Muscle of arm (tissue), 12 donors: ENCODE results near the gene APOC4. TPM values are rescaled to one million over a fixed set of nuclear protein-coding genes. Genes with fewer than 3 reads are reported as not detected.
"Not testable (repeated sequence)": the region's sequence is repeated elsewhere in the genome, so short reads cannot be mapped to it uniquely, and the experiment has no call there.

ENCODE experiments used
- DNase-seq: peaks from one replicate; pipeline ENCODE4 v3.0.0-alpha.2; 2013
- polyA plus RNA-seq, 12 donors: library from polyadenylated mRNA; unstranded; fragments of 120-200 nt; gene quantifications; one replicate each; pipeline ENCODE4 v1.2.1, GENCODE V29; 2013; ENCODE audit not compliant: insufficient read length in 12 of 12

Gene APOC4
- polyA plus RNA-seq, 12 donors, result 0.40 to 0.41 TPM; not detected in 10

- DNase-seq, result no peak
Observed at GRCh38 chr19:44958090-44958489, 16.1 kb downstream of the APOC4 start.

GRCh38 chr19:44959691-44960090, 17.7 kb downstream of the APOC4 start:
- DNase-seq, result no peak

GRCh38 chr19:44960906-44961728, 19.1 kb downstream of the APOC4 start:
- DNase-seq, result no peak

GRCh38 chr19:44961821-44962220, 19.8 kb downstream of the APOC4 start:
- no peak for DNase-seq

- no peak for DNase-seq
Observed at GRCh38 chr19:44968118-44968517, 26.1 kb downstream of the APOC4 start.

GRCh38 chr19:44968670-44969069, 26.6 kb downstream of the APOC4 start:
- no peak for DNase-seq

GRCh38 chr19:44969437-44969836, 27.4 kb downstream of the APOC4 start:
- no peak for DNase-seq

- DNase-seq, result not testable (repeated sequence)
Observed at GRCh38 chr19:44971451-44971850, 29.4 kb downstream of the APOC4 start.

GRCh38 chr19:44972802-44973201, 30.8 kb downstream of the APOC4 start:
- no peak for DNase-seq

- no peak for DNase-seq
Observed at GRCh38 chr19:44973982-44974735, 32.1 kb downstream of the APOC4 start.

- DNase-seq, result no peak
Observed at GRCh38 chr19:44974857-44975256, 32.8 kb downstream of the APOC4 start.

- DNase-seq, result no peak
Observed at GRCh38 chr19:44975444-44975843, 33.4 kb downstream of the APOC4 start.

GRCh38 chr19:44984005-44984404, 42.0 kb downstream of the APOC4 start:
- DNase-seq, result no peak

GRCh38 chr19:44985445-44985844, 43.4 kb downstream of the APOC4 start:
- DNase-seq, result no peak

- no peak for DNase-seq
Observed at GRCh38 chr19:44986389-44986788, 44.4 kb downstream of the APOC4 start.

- DNase-seq, result no peak
Observed at GRCh38 chr19:44987148-44987675, 45.2 kb downstream of the APOC4 start.

GRCh38 chr19:44988273-44988672, 46.2 kb downstream of the APOC4 start:
- DNase-seq, result no peak

- DNase-seq, result peak; percentile 26
Observed at GRCh38 chr19:44988896-44989556, 47.0 kb downstream of the APOC4 start.

GRCh38 chr19:44990459-44990858, 48.4 kb downstream of the APOC4 start:
- no peak for DNase-seq

- no peak for DNase-seq
Observed at GRCh38 chr19:44990966-44991365, 48.9 kb downstream of the APOC4 start.

- no peak for DNase-seq
Observed at GRCh38 chr19:44992336-44993163, 50.5 kb downstream of the APOC4 start.
